MCF 10A (cell line): Measurements from ENCODE around the gene CETP. TPM values are rescaled to one million over a fixed set of nuclear protein-coding genes. Genes with fewer than 3 reads are reported as not detected.

Source experiments
- BruUV-seq: library from RNA; stranded (reverse); fragments of 400-500 nt; replicated peaks from 2 replicates; lab custom pipeline; 2021; lab: Mats Ljungman, UMichigan
- CTCF ChIA-PET: fragments of 300-600 bp; sonication (Branson Sonifier 250); formaldehyde crosslinking; extraction: SDS; loops from one replicate; lab custom pipeline; 2021; ENCODE audit warnings: antibody characterized with exemption, inconsistent platforms; lab: Yijun Ruan, JAX
- POLR2A ChIA-PET: fragments of 300-600, 350-650 bp; sonication (Branson Sonifier 250); formaldehyde crosslinking; extraction: SDS; loops from one replicate; lab custom pipeline; 2020; ENCODE audit warnings: antibody characterized with exemption, inconsistent platforms; lab: Yijun Ruan, JAX
- DNase-seq: peaks from one replicate; pipeline ENCODE4 v3.0.0-alpha.2; 2018; ENCODE audit not compliant: unreplicated experiment
- H3K27ac Mint-ChIP-seq: one replicate; pipeline ENCODE4 v1.8.0; 2022; ENCODE audit warnings: mild to moderate bottlenecking, low read depth, mixed read lengths; ENCODE audit not compliant: unreplicated experiment
- H3K27me3 Mint-ChIP-seq: one replicate; pipeline ENCODE4 v1.8.0; 2022; ENCODE audit warnings: mixed read lengths; ENCODE audit not compliant: insufficient read depth, unreplicated experiment
- H3K36me3 Mint-ChIP-seq: one replicate; pipeline ENCODE4 v1.8.0; 2022; ENCODE audit warnings: mild to moderate bottlenecking, moderate library complexity, mixed read lengths; ENCODE audit not compliant: insufficient read depth, unreplicated experiment
- H3K4me1 Mint-ChIP-seq: one replicate; pipeline ENCODE4 v1.8.0; 2022; ENCODE audit warnings: mixed read lengths; ENCODE audit not compliant: insufficient read depth, unreplicated experiment
- H3K4me3 Mint-ChIP-seq: one replicate; pipeline ENCODE4 v1.8.0; 2022; ENCODE audit warnings: mild to moderate bottlenecking, moderate library complexity, mixed read lengths; ENCODE audit not compliant: unreplicated experiment
- H3K9me3 Mint-ChIP-seq: one replicate; pipeline ENCODE4 v1.8.0; 2022; ENCODE audit warnings: mixed read lengths; ENCODE audit not compliant: unreplicated experiment
- CTCF ChIP-seq: fragments of 200-600 bp; IDR thresholded peaks from one replicate; pipeline ENCODE4 v1.8.0; 2022; ENCODE audit warnings: antibody characterized with exemption, mild to moderate bottlenecking; ENCODE audit not compliant: unreplicated experiment
- intact Hi-C: fragments of 100-400 bp; cut with micrococcal nuclease; formaldehyde crosslinking; loops from 2 replicates; pipeline ENCODE4 v1.14.1; 2022
- total RNA-seq: library from RNA; stranded (reverse); gene quantifications from 2 replicates; pipeline ENCODE4 v1.2.3, GENCODE V29; 2022

CETP gene
- total RNA-seq, 1 experiment from 2014 or later, result not detected

GRCh38 chr16:56935201-56935600, 26.5 kb upstream of the CETP start:
- H3K9me3 Mint-ChIP-seq, result no peaks in the 10 kb centered on the region

GRCh38 chr16:56936491-56936890, 25.3 kb upstream of the CETP start:
- Mint-ChIP-seq H3K27me3 (no peaks in the 10 kb centered on the region), H3K27ac (no peak overlapping the region), H3K9me3 (no peaks in the 10 kb centered on the region), H3K4me3 (peak overlapping the region; percentile 99), H3K4me1 (peaks cover 8% of the 10 kb centered on the region), H3K36me3 (peaks cover 99% of the 10 kb centered on the region)
- intact Hi-C loops, result loop anchor here (10.0 kb wide), 1 partner anchor 228 kb away; no protein-coding TSS in a partner anchor
- BruUV-seq, result no TSS peak
- TF ChIP-seq CTCF, result no peak
- ChIA-PET POLR2A (interaction anchor here (0.6 to 1.5 kb wide), 3 partner anchors 9 to 299 kb away, joined by 3 to 4 read pairs (median 3); no protein-coding TSS in a partner anchor), CTCF (interaction anchor here (1.5 kb wide), 1 partner anchor 143 kb away, joined by 5 read pairs; no protein-coding TSS in a partner anchor)
- no peak for DNase-seq

More at GRCh38 chr16:56935201-56935600, 26.5 kb upstream of the CETP start:
- Mint-ChIP-seq H3K27ac (peak overlapping the region; percentile 1), H3K4me3 (peak overlapping the region; percentile 99), H3K27me3 (no peaks in the 10 kb centered on the region), H3K36me3 (peaks cover 86% of the 10 kb centered on the region), H3K4me1 (peaks cover 8% of the 10 kb centered on the region)
- intact Hi-C loops, result loop anchor here (10.0 kb wide), 1 partner anchor 230 kb away; no protein-coding TSS in a partner anchor
- BruUV-seq, result no TSS peak
- CTCF ChIA-PET, result interaction anchor here (0.7 to 1.5 kb wide), 2 partner anchors 11 to 142 kb away, joined by 4 to 5 read pairs; no protein-coding TSS in a partner anchor
- no peak for TF ChIP-seq CTCF
- POLR2A ChIA-PET, result interaction anchor here (1.0 to 4.0 kb wide), 2 partner anchors 64 to 251 kb away, joined by 3 to 28 read pairs; partner anchors contain the start of genes PSME3IP1 and RSPRY1
- no peak for DNase-seq

GRCh38 chr16:56936950-56937349, 24.8 kb upstream of the CETP start:
- no peak for DNase-seq
- POLR2A ChIA-PET, result interaction anchor here (0.6 to 1.5 kb wide), 5 partner anchors 9 to 434 kb away, joined by 3 to 6 read pairs (median 4); partner anchors contain the start of genes PSME3IP1 and RSPRY1
- Mint-ChIP-seq H3K27me3 (no peaks in the 10 kb centered on the region), H3K4me1 (peaks cover 8% of the 10 kb centered on the region), H3K27ac (no peak overlapping the region), H3K36me3 (peaks cover 100% of the 10 kb centered on the region), H3K4me3 (no peak overlapping the region), H3K9me3 (no peaks in the 10 kb centered on the region)
- intact Hi-C loops, result loop anchor here (10.0 kb wide), 1 partner anchor 228 kb away; no protein-coding TSS in a partner anchor
- CTCF ChIA-PET, result interaction anchor here (0.6 to 1.5 kb wide), 4 partner anchors 12 to 144 kb away, joined by 4 to 5 read pairs (median 4); no protein-coding TSS in a partner anchor
- no TSS peak for BruUV-seq
- no peak for TF ChIP-seq CTCF

GRCh38 chr16:56938664-56939513, 22.9 kb upstream of the CETP start:
- BruUV-seq, result no TSS peak
- CTCF ChIA-PET, result interaction anchor here (0.6 to 0.7 kb wide), 3 partner anchors 12 to 689 kb away, joined by 3 read pairs; no protein-coding TSS in a partner anchor
- intact Hi-C loops, result loop anchor here (10.0 kb wide), 1 partner anchor 226 kb away; no protein-coding TSS in a partner anchor
- Mint-ChIP-seq H3K27me3 (no peaks in the 10 kb centered on the region), H3K36me3 (peaks cover 100% of the 10 kb centered on the region), H3K4me3 (no peak overlapping the region), H3K27ac (peak overlapping the region; percentile 25), H3K4me1 (peaks cover 8% of the 10 kb centered on the region), H3K9me3 (no peaks in the 10 kb centered on the region)
- DNase-seq, result no peak
- no peak for TF ChIP-seq CTCF
- POLR2A ChIA-PET, result no interaction called here
